HCT116 (cell line): ENCODE measurements around the gene TCF15. TPM values are rescaled to one million over a fixed set of nuclear protein-coding genes. Genes with fewer than 3 reads are reported as not detected.

Source experiments
- ATAC-seq: fragments of 200-7000 bp; cut with Tn5 transposase; 2 replicates; pipeline ENCODE4 v1.9.1; 2020; ENCODE audit warnings: mild to moderate bottlenecking, moderate library complexity
- BruUV-seq: library from RNA; stranded (reverse); fragments of 400-500 nt; replicated peaks from 2 replicates; lab custom pipeline; 2021; lab: Mats Ljungman, UMichigan
- CTCF ChIA-PET: fragments of 300-600 bp; sonication (Branson Sonifier 250); formaldehyde crosslinking; loops from one replicate; lab custom pipeline; 2021; ENCODE audit warnings: antibody characterized with exemption; lab: Charles Lee
- POLR2A ChIA-PET: fragments of 300-600, 350-600 bp; sonication (Branson Sonifier 250); formaldehyde crosslinking; loops from one replicate; lab custom pipeline; 2021; ENCODE audit warnings: antibody characterized with exemption; lab: Charles Lee
- RAD21 ChIA-PET, 2 experiments: fragments of 300-600 bp; sonication (Branson Sonifier 250); formaldehyde crosslinking; loops; one replicate each; lab custom pipeline; 2023; ENCODE audit warnings: low total read pairs in 2 of 2; ENCODE audit not compliant: uncharacterized antibody in 2 of 2, unreplicated experiment in 2 of 2, low non-redundant PET in 1 of 2; lab: Charles Lee
- DNase-seq: peaks from one replicate; pipeline ENCODE4 v3.0.0-alpha.2; 2010; ENCODE audit warnings: low read depth, low spot score
- H2AFZ ChIP-seq: fragments of 200-600 bp; shearing (Covaris generic), sonication (generic); 2 replicates; pipeline ENCODE4 v1.6.1; 2017; ENCODE audit warnings: low read depth, mixed run types, mixed read lengths, antibody characterized with exemption, low read length; ENCODE audit not compliant: poor library complexity, severe bottlenecking
- H3K27ac ChIP-seq: 2 replicates; pipeline ENCODE4 v1.5.1; 2012; ENCODE audit warnings: low read depth, low read length
- H3K27me3 ChIP-seq: fragments of 200-600 bp; sonication (generic); 2 replicates; pipeline ENCODE4 v1.6.1; 2016; ENCODE audit warnings: mixed run types, low read length, mixed read lengths; ENCODE audit not compliant: insufficient read depth
- H3K36me3 ChIP-seq, 2 experiments: fragments of 200-500 bp in 1 of 2; fragments of 200-600 bp in 1 of 2; sonication (Bioruptor generic) in 1 of 2; sonication (generic) in 1 of 2; 2 replicates each; pipeline versions ENCODE4 v1.5.1 to v1.6.1; 2014 to 2016; ENCODE audit warnings: low read length in 2 of 2, inconsistent platforms in 1 of 2, mixed read lengths in 1 of 2, mixed run types in 1 of 2; ENCODE audit not compliant: insufficient read depth in 2 of 2, control insufficient read depth in 1 of 2
- H3K4me1 ChIP-seq, 2 experiments: fragments of 200-600 bp in 1 of 2; sonication (generic) in 1 of 2; 2 replicates each; pipeline versions ENCODE4 v1.5.1 to v1.6.1; 2012 to 2017; ENCODE audit warnings: low read length in 2 of 2, inconsistent platforms in 1 of 2, mild to moderate bottlenecking in 1 of 2, mixed read lengths in 1 of 2, mixed run types in 1 of 2, moderate library complexity in 1 of 2; ENCODE audit not compliant: insufficient read depth in 2 of 2, control insufficient read depth in 1 of 2
- H3K4me2 ChIP-seq: fragments of 200-600 bp; sonication (generic); 2 replicates; pipeline ENCODE4 v1.6.1; 2017; ENCODE audit warnings: mixed run types, low read length, mixed read lengths
- H3K4me3 ChIP-seq, 2 experiments: fragments of 200-600 bp in 1 of 2; sonication (generic) in 1 of 2; replicated peaks in 1 of 2; 2 replicates each; pipeline ENCODE4 v1.5.1; 2011 to 2016; ENCODE audit warnings: low read length in 2 of 2, control low read depth in 1 of 2, low read depth in 1 of 2, mild to moderate bottlenecking in 1 of 2, mixed read lengths in 1 of 2, mixed run types in 1 of 2
- H3K79me2 ChIP-seq: fragments of 200-600 bp; sonication (generic); 2 replicates; pipeline ENCODE4 v1.6.1; 2017; ENCODE audit warnings: mild to moderate bottlenecking, mixed run types, low read length, moderate library complexity, mixed read lengths; ENCODE audit not compliant: insufficient read depth
- H3K9ac ChIP-seq: fragments of 200-600 bp; sonication (generic); 2 replicates; pipeline ENCODE4 v1.6.1; 2016; ENCODE audit warnings: low read length, mixed read lengths
- H3K9me2 ChIP-seq: fragments of 200-600 bp; sonication (generic), shearing (Covaris generic); 2 replicates; pipeline ENCODE4 v1.6.1; 2017; ENCODE audit warnings: mixed run types, mild to moderate bottlenecking, moderate library complexity; ENCODE audit not compliant: insufficient read depth
- H3K9me3 ChIP-seq, 2 experiments: fragments of 200-500 bp in 1 of 2; fragments of 200-600 bp in 1 of 2; sonication (Bioruptor generic) in 1 of 2; sonication (generic) in 1 of 2; 2 replicates each; pipeline ENCODE4 v1.6.1; 2014 to 2017; ENCODE audit warnings: low read length in 2 of 2, mixed read lengths in 2 of 2, inconsistent platforms in 1 of 2, low read depth in 1 of 2, mild to moderate bottlenecking in 1 of 2, mixed run types in 1 of 2, moderate library complexity in 1 of 2; ENCODE audit not compliant: control insufficient read depth in 1 of 2, insufficient read depth in 1 of 2
- H4K20me1 ChIP-seq: fragments of 200-600 bp; sonication (generic), shearing (Covaris generic); 2 replicates; pipeline ENCODE4 v1.6.1; 2017; ENCODE audit warnings: mixed run types, mild to moderate bottlenecking, moderate library complexity; ENCODE audit not compliant: insufficient read depth
- CTCF ChIP-seq, 3 experiments: fragments of 200-600 bp in 1 of 3; sonication (generic) in 1 of 3; IDR thresholded peaks in 2 of 3; conservative IDR thresholded peaks in 1 of 3; 2 replicates each; pipeline ENCODE4 v1.5.1; 2012 to 2017; ENCODE audit warnings: low read depth in 2 of 3, low read length in 2 of 3, antibody characterized with exemption in 1 of 3, borderline replicate concordance in 1 of 3, control low read depth in 1 of 3, mild to moderate bottlenecking in 1 of 3, mixed read lengths in 1 of 3, mixed run types in 1 of 3, moderate library complexity in 1 of 3; ENCODE audit not compliant: insufficient read depth in 1 of 3
- ELF1 ChIP-seq: IDR thresholded peaks from 2 replicates; pipeline ENCODE4 v1.6.1; 2012; ENCODE audit warnings: low read depth, borderline replicate concordance
- EZH2 ChIP-seq: fragments of 200-600 bp; sonication (generic); IDR thresholded peaks from 2 replicates; pipeline ENCODE4 v1.6.1; 2017; ENCODE audit warnings: antibody characterized with exemption, mixed run types
- EZH2phosphoT487 ChIP-seq: fragments of 200-600 bp; IDR thresholded peaks from 2 replicates; pipeline ENCODE4 v1.6.1; 2018; ENCODE audit warnings: antibody characterized with exemption, borderline replicate concordance
- JUND ChIP-seq: IDR thresholded peaks from 2 replicates; pipeline ENCODE4 v1.6.1; 2012
- MAX ChIP-seq: IDR thresholded peaks from 2 replicates; pipeline ENCODE4 v1.6.1; 2012
- POLR2A ChIP-seq: IDR thresholded peaks from 2 replicates; pipeline ENCODE4 v1.7.0; 2011; ENCODE audit warnings: borderline replicate concordance; ENCODE audit not compliant: insufficient read depth, insufficient read length; ENCODE audit errors: extremely low read depth
- RAD21 ChIP-seq: IDR thresholded peaks from 2 replicates; pipeline ENCODE4 v1.6.1; 2012; ENCODE audit warnings: low read depth, mild to moderate bottlenecking
- SIN3A ChIP-seq: IDR thresholded peaks from 2 replicates; pipeline ENCODE4 v1.6.1; 2012; ENCODE audit warnings: low read depth
- SRF ChIP-seq: IDR thresholded peaks from 2 replicates; pipeline ENCODE4 v1.6.1; 2012; ENCODE audit warnings: low read depth
- TCF7L2 ChIP-seq: IDR thresholded peaks from 2 replicates; pipeline ENCODE4 v1.7.0; 2011; ENCODE audit warnings: borderline replicate concordance, inconsistent platforms; ENCODE audit not compliant: insufficient read depth, insufficient read length; ENCODE audit errors: extremely low read depth
- YY1 ChIP-seq: IDR thresholded peaks from 2 replicates; pipeline ENCODE4 v1.6.1; 2011; ENCODE audit warnings: low read length, low read depth, moderate library complexity, mild to moderate bottlenecking; ENCODE audit not compliant: insufficient replicate concordance; ENCODE audit errors: extremely low read depth
- ZBTB33 ChIP-seq: IDR thresholded peaks from 2 replicates; pipeline ENCODE4 v1.6.1; 2011; ENCODE audit warnings: mild to moderate bottlenecking, low read length, moderate library complexity; ENCODE audit not compliant: insufficient replicate concordance; ENCODE audit errors: extremely low read depth
- ZFX ChIP-seq: fragments of 450-650 bp; IDR thresholded peaks from 2 replicates; pipeline ENCODE4 v1.6.1; 2017
- ZNF274 ChIP-seq: fragments of 200-500 bp; sonication (Bioruptor generic); IDR thresholded peaks from 2 replicates; pipeline ENCODE4 v1.6.1; 2014; ENCODE audit warnings: mild to moderate bottlenecking, low read depth, low read length, inconsistent platforms
- intact Hi-C: fragments of 100-400 bp; cut with micrococcal nuclease; formaldehyde crosslinking; loops from 2 replicates; pipeline ENCODE4 v1.10.0; 2022
- total RNA-seq: library from RNA; stranded (reverse); gene quantifications from one replicate; pipeline ENCODE4 v1.2.1, GENCODE V29; 2021; ENCODE audit not compliant: unreplicated experiment

The TCF15 gene
- total RNA-seq, 1 experiment from 2014 or later, result not detected

GRCh38 chr20:611047-611842 is 1.1 kb upstream of the TCF15 start:
- H4K20me1 ChIP-seq, result no peaks in the 10 kb centered on the region
- H3K9me2 ChIP-seq, result no peaks in the 10 kb centered on the region
- no peak overlapping the region for H3K27ac ChIP-seq
- no peaks in the 10 kb centered on the region for H3K79me2 ChIP-seq
- H3K27me3 ChIP-seq, result no peaks in the 10 kb centered on the region
- POLR2A ChIA-PET, result no interaction called here
- H2AFZ ChIP-seq, result no peak overlapping the region
- no peaks in the 10 kb centered on the region for H3K4me1 ChIP-seq
- H3K9ac ChIP-seq, result no peak overlapping the region
- H3K9me3 ChIP-seq, result no peaks in the 10 kb centered on the region
- CTCF ChIA-PET, result interaction anchor here (1.3 kb wide), 1 partner anchor 34 kb away, joined by 4 read pairs; no protein-coding TSS in a partner anchor
- no TSS peak for BruUV-seq
- intact Hi-C loops, result no loop called here
- DNase-seq (no peak), ATAC-seq (no peak)
- no peak overlapping the region for H3K4me2 ChIP-seq
- no peak for TF ChIP-seq RAD21
- no peak for TF ChIP-seq EZH2phosphoT487
- no peak for TF ChIP-seq POLR2A
- no peak for TF ChIP-seq MAX
- TF ChIP-seq TCF7L2, result no peak
- TF ChIP-seq SIN3A, result no peak
- H3K4me3 ChIP-seq, result no peak overlapping the region
- H3K36me3 ChIP-seq, result no peaks in the 10 kb centered on the region
- RAD21 ChIA-PET, result no interaction called here

- no TSS peak for BruUV-seq
- Histone ChIP-seq H3K4me3 (no peak overlapping the region), H3K27ac (no peak overlapping the region), H4K20me1 (no peaks in the 10 kb centered on the region), H3K4me1 (peaks cover 0 to 4% of the 10 kb centered on the region in 2 experiments; a peak in 1 of 4 replicates), H2AFZ (no peak overlapping the region), H3K79me2 (no peaks in the 10 kb centered on the region), H3K4me2 (no peak overlapping the region), H3K9me2 (no peaks in the 10 kb centered on the region), H3K27me3 (no peaks in the 10 kb centered on the region), H3K9ac (no peak overlapping the region), H3K36me3 (no peaks in the 10 kb centered on the region), H3K9me3 (no peaks in the 10 kb centered on the region)
- ATAC-seq, result no peak
- intact Hi-C loops, result no loop called here
- RAD21 ChIA-PET, result no interaction called here
- CTCF ChIA-PET, result no interaction called here
- DNase-seq, result no peak
- POLR2A ChIA-PET, result no interaction called here
- TF ChIP-seq ZFX, result no peak
- no peak for TF ChIP-seq ZNF274
- TF ChIP-seq JUND, result no peak
- TF ChIP-seq SRF, result no peak
- TF ChIP-seq TCF7L2, result no peak
- no peak for TF ChIP-seq EZH2
- no peak for TF ChIP-seq EZH2phosphoT487
- TF ChIP-seq SIN3A, result no peak
- no peak for TF ChIP-seq ZBTB33
- no peak for TF ChIP-seq ELF1
- TF ChIP-seq CTCF (IDR thresholded peaks at IDR 0.05 in 2 of 3, conservative IDR thresholded peaks at IDR 0.05 in 1 of 3; ENCODE audit: borderline replicate concordance in 1 of 3, insufficient read depth in 1 of 3, low read depth in 2 of 3, low read length in 2 of 3), result no peak
- TF ChIP-seq YY1, result no peak
Observed at GRCh38 chr20:609371-609964, 641 bp downstream of the TCF15 start.
